Measurements from ENCODE around the gene OR5AU1.
"Not testable (repeated sequence)": the region's sequence is repeated elsewhere in the genome, so short reads cannot be mapped to it uniquely, and the experiment has no call there.

OR5AU1 gene

DNA sequence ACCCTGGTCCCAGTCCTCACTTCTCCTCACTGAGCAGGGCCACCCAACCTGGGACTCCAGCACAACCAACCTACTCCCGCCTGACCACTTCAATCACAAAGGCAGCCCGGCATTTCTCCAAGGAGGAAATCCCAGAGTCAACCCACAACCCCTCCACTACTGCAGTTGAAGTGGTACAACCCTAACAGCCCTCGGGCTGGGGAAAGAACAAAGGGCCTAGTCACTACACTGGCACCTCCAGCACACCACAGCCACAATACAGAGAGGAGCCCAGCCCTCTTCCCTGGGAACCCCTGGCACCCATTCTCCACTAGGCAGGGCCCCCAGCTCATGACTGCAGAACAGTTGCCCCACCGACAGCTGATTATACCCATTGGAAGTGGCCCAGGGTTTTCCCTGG, 13.7 kb upstream of the OR5AU1 start:
- DNase-seq = no peak

DNA sequence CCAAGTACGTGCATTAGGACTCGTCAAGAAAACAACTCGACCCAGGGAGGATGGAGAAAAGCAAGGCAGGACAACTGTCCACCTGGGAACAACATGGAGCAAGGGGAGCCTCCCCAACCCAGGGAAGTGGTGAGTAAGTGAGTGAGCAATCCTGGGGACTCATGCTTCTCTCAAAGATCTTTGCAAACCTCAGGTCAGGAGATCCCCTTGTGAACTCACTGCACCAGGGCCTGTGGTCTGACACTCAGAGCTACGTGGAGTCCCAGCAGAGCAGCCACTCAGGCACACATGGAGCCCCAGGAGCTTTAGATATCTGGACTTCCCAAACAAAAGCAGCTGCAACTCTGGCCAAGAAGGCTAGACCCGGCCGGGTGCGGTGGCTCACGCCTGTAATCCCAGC, 12.2 kb upstream of the OR5AU1 start:
- DNase-seq = no peak

- not testable (repeated sequence) for DNase-seq
Measured at GRCh38 chr14:21165670-21166069, 9.8 kb upstream of the OR5AU1 start.

GRCh38 chr14:21165002-21165605, 9.2 kb upstream of the OR5AU1 start:
- not testable (repeated sequence) for DNase-seq

DNA sequence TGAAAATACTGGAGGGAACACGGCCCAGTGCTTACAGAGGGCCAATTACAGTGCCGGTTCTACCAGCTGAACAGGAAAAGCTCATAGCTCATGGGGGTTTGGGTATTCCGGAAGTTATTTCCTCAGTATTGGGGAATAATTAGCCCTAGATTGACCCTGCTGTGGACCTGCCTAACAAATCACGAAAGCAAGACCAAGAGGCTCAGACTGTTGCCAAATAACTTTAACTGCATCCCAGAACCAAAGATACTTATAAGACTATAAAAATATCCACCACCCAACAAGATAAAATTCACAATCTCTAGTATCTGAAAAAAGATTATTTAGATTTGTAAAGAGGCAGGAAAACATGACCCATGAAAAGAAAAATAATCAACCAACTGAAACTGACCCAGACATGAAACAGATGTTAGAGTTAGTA, 8.0 kb upstream of the OR5AU1 start:
- no peak for DNase-seq

DNA sequence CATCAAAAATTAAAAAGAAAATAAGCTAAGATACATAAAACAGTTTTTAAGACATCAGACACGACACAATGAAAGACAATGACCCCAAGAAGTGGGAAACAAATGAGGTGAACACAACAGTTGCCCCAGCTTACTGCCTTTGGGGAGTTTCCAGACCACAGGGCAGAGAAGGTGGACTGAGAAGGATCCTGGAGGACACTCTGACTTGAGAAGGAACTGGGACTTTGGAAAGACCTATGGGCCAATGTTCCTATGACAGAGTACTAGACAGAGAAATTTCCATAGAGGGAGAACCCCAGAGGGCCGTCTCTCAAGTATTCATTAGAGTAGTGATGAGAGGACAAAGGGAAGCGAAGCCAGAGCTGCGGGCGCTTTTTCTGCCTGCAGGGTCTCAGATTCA, 6.2 kb upstream of the OR5AU1 start:
- DNase-seq = no peak

GRCh38 chr14:21160061-21160610, 4.3 kb upstream of the OR5AU1 start:
- no peak for DNase-seq

DNA sequence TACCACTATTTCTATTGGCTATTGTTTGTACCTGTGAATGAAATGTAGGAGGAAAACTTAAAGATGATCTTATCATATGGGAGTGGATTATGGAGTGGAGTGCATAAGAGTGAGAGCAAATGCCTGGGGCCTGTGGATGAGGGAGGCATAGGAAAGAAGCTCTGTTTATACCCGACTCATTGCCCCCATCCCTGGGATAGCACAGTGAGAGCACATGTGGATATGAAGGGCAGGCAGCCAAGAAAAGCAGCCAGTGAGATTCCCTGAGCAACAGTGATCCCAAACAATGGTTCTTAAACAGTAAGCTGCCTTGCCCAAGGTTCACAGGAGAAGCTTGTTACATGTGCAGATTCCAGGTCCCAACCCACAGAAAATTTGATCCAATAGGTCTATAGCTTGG, 2.3 kb upstream of the OR5AU1 start:
- not testable (repeated sequence) for DNase-seq

GRCh38 chr14:21149641-21150367, 6.1 kb downstream of the OR5AU1 start:
- DNase-seq = no peak

DNA sequence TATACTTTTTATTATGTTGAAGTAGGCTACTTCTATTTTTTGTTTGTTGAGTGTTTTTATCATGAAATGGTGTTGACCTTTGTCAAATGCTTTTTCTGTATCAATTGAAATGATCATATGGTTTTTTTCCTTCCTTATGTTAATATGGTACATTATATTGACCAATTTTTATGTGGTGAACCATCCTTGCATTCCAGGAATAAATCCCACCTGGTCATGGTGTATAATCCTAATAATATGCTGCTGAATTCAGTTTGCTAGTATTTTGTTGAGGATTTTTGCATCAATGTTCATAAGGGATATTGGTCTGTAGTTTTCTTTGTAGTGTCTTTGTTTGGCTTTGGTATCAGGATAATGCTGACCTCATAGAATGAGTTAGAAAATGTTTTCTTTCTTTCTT, 10.4 kb downstream of the OR5AU1 start:
- DNase-seq = no peak

DNA sequence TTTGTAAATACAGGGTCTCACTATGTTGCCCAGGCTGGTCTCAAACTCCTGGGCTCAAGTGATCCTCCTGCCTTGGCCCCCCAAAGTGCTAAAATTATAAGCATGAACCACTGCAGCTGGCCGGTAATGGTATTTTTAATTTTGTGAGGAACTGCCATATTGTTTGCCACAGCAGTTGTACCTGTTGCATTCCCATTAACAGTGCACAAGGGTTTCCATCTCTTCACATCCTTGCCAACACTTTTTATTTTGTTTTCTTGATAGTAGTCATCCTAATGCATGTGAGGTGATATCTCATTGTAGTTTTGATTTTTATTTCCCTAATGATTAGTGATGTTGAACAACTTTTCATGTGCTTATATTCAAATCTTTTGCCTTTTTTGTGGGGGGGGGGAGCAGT, 13.5 kb downstream of the OR5AU1 start:
- DNase-seq = no peak

DNA sequence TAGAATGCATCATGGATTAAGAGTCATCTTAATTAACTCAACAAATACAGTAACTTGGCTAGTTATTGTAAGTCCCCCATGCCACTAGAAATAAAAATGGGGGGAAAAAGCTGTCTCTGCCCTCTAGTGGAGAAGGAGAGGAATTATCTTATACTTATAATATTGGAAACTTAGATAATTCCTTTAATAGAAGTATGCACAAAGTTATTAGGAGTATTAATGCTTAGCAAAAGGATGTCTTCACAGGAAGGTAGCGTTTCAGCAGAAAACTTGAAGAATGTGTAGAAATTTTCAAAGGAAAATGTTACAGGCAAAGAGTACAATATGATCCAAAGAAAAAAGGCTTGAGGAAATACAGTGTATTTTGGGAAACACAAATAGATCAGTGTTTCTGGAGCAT, 19.8 kb downstream of the OR5AU1 start:
- DNase-seq = peak in 1 of 2 donors; percentile 17

DNA sequence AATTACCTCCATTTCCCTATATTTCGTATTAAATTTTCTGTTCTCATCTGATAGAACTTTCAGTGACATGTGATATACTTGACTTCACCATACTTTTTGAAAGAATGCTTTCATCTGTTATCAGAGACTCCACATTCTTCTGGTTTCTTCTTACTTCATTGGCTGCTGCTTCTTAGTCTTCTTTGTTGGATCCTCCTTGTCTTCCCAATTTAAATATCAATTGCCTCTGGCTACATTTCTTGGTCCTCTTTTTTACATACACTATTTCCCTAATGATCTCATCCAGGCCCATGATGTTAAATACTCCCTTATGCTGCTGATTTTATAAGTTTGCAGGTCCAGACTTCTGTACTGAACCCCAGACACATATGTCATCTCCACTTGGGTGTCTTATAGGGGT, 22.0 kb downstream of the OR5AU1 start:
- no peak for DNase-seq

DNA sequence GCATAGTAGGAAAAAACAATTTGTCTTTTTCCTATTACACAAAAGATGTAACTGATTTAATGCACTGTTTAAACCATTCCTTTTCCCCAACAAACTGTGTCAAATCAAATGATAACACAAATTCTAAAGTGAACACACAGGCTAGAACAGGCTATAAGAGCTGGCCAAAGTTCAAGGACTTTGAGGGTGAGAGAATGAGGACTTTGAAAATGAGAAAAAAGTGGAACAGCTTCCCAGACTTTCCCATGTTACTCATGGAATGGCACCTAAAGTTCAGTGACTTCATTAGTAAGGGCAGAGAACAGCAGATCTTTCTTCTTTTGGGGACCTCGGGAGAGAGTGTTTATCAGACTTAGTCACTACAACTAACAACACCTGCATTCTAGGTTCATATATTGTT, 32.4 kb downstream of the OR5AU1 start:
- DNase-seq = no peak

DNA sequence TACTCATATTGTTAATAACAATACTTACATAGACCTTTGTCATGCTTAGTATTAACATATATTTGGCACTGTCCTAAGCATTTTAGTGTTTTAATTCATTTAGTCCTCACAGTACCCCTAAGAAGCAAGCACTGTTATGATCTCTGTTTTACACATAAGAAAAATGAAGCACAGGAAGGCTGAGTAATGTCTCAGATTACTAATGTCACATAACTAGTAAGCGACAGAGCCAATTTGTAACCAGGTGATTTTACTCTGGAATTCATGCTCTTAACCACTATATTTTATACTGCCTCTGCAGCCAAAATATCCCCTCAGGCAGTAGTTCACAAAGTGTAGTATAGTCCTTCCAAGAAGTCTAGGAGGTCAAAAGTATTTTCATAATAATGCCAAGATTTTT, 34.7 kb downstream of the OR5AU1 start:
- DNase-seq = no peak

DNA sequence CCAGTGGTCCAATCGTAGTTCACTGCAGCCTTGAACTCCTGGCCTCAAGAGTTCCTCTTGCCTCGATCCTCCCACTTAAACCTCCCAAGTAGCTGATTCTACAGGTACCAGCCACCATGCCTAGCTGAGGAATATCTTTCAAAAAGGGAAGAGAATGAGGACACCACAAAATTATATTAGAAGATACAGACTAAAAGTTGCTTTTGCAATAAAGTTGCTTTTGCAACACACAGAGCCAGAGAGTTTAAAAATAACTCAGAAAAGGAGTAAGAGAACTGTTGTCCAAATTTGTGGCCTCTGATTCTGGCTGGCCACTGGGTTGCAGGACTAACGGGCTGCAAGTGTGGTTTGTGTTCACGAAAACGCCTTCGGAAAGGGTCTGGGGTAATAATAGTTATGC, 35.2 kb downstream of the OR5AU1 start:
- no peak for DNase-seq

GRCh38 chr14:21118933-21119332, 36.9 kb downstream of the OR5AU1 start:
- no peak for DNase-seq

GRCh38 chr14:21113369-21113768, 42.5 kb downstream of the OR5AU1 start:
- no peak for DNase-seq

DNA sequence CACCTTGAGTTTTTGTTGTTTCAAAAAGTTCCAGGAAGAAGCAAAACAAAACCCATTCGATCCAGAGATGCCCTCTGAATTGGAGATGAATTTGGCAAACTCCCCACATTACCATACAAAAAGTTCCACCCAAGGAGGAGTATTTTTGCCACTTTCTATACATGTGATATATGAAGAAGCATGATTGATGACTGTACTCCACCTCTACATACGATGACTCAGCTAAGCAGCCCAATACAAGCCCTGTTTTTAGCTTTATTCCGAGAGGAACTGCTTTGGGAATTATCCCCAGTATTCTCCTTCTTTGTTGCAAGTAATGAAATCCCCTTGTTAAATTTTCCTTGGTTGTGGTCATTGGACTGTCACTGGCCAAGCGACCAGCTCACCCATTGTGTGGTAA, 43.6 kb downstream of the OR5AU1 start:
- no peak for DNase-seq

GRCh38 chr14:21109377-21110138, 46.3 kb downstream of the OR5AU1 start:
- no peak for DNase-seq

- no peak for DNase-seq
Measured at GRCh38 chr14:21108791-21109190, 47.1 kb downstream of the OR5AU1 start.

GRCh38 chr14:21107283-21107800, 48.5 kb downstream of the OR5AU1 start:
- no peak for DNase-seq

DNA sequence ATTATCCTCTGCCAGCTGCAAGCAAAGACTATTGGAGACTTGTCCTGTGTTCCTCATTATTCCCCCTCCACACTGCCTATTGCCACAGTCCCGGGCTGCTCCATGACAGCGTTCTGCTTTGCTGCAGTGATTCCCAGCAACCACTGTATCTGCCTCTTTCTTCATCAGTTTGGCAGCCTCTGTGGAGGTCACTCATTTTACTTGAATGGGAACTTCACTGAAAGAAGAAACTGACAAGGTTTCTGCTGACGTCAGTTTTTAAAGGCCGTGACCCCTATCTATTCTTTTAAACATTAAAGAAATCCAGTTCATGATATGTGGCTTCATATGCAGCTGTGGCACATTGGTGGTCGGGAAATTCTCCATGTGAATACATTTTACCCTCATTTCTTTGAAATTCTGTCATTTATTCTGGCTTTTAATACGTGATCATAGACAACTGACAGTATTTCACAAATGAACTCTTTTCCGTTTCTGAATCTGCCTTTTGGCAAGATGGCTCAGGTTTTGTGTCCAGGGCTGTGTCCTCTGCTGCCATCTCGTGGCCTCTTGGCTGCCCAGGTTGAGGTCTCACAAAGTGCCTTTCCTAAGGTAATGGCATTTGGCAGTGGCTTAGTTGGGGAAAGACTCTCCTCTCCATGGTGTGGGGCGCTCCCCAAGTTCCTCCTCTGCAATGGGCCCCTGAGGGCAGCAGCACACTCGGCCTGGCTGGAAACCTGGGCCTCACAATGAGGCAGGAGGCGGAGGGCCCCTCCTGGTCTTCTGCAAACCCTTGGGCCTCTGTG, 49.2 kb downstream of the OR5AU1 start:
- DNase-seq = peak; percentile 79 to 84

Data from CD4-positive, alpha-beta T cell treated with Interleukin-1 beta for 1 hour (primary cell).